Right renal cortex interstitium (tissue), 3 donors: ENCODE measurements around the gene TCERG1L. TPM values are rescaled to one million over a fixed set of nuclear protein-coding genes. Genes with fewer than 3 reads are reported as not detected.
"Not testable (repeated sequence)": the region's sequence is repeated elsewhere in the genome, so short reads cannot be mapped to it uniquely, and the experiment has no call there.

ENCODE experiments used
- DNase-seq, 3 donors: peaks; one replicate each; pipeline ENCODE4 v3.0.0-alpha.2; 2013; ENCODE audit warnings: low read depth in 3 of 3, low spot score in 2 of 3
- polyA plus RNA-seq, 3 donors: library from polyadenylated mRNA; unstranded; fragments of 120-200 nt; gene quantifications; one replicate each; pipeline ENCODE4 v1.2.1, GENCODE V29; 2013; ENCODE audit not compliant: insufficient read length in 3 of 3

Gene TCERG1L, protein sequence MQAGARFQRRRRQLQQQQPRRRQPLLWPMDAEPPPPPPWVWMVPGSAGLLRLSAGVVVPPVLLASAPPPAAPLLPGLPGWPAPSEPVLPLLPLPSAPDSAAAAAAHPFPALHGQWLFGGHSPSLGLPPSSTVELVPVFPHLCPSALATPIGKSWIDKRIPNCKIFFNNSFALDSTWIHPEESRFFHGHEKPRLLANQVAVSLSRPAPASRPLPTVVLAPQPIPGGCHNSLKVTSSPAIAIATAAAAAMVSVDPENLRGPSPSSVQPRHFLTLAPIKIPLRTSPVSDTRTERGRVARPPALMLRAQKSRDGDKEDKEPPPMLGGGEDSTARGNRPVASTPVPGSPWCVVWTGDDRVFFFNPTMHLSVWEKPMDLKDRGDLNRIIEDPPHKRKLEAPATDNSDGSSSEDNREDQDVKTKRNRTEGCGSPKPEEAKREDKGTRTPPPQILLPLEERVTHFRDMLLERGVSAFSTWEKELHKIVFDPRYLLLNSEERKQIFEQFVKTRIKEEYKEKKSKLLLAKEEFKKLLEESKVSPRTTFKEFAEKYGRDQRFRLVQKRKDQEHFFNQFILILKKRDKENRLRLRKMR
- 1 to 10 TPM; 1.2 to 1.7 (median 1.4) TPM for polyA plus RNA-seq

DNA sequence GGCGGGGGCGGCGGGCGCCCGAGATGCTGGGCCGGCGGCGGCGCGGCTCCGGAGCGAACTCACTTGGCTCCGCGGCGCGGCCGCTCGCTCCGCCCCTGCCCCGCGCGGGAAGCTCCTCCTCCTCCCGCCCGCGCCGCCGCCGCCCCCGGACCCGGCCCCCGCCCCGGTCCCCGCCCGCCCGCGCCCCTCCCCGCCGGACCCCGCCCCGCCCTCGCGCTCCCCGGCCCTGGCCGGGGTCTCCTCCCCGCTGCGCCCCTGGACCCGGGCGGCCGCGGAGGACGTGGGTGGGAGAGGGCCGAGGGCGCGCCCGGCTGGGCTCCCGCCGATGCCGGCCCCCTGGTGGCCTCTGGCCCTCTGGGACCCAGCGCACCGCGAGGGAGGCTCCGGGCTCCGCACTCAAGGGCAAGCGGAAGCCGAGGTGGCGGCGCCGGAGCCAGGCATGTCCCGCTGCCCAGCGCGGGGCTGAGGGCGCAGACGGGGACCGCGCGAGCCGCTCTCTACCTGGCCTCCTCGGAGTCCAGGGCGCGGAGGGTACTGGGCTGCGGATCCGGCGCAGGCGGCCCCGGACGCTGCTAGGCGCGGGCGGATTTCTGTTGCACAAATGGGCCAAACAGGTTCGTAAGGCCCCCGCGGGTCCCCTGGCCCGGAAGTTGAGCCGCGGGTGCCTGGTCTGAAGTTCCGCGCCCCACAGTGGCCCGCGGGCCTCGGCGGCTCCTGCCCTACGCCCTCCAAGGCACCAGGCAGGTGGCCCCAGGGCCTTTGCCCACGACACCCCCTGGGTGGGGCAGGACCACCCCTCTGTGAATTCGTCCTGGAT is at the start of gene TCERG1L:
TCERG1L (minus strand) TSS at position 61 of the 817 bp plus-strand sequence. CDS start 86 bp downstream, outside the sequence.
- DNase-seq = no peak

DNA sequence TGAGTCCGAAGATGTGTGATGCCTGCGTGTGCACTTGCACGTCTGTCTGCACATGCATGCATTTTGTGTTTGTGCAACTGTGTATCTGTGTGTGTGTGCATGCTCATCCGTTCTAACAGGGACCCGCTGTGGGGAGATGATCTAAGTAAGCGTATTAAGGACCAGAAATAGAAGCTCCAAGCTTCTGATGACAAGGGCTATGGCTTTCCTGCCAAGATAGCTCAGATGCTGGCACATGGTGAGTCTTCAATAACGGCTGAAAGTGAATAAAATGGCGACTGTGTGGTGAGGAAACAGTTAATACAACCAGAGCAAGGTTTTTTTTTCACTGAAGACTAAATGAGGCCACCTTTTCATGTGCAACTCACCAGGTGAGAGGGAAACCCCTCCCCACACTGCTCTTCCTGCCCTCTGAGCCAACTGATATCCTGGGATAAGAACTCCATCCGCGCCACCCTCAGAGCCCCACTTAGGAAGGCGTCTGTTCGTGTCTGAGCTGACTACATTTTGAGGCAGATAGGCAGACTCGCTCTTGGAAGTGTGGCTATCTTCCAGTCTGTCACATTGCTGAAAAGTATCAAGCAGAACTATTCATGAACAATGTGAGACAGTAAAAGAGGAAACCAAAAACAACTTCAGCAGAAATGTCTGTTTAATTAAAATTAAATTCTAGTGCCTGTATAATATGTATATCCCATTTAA is 47.4 kb upstream of the TCERG1L start:
- no peak for DNase-seq

DNA sequence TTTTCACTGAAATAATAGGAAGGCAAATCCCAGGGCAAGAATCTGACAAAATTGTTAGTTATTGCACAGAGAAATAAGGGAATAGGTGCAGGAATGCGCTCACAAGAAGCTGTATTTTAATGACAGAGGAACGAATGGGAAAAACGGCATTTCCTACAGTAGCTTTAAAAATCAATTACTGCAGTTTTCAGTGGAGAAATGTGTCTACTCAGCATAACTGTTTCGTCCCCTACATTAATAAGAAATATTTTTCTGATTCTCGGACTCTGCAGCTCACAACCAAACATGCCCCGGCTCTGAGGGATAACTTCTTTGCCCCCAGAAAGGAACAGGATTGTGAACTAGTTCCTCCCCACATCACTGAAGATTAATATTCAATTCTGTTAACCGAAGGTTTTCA is 44.9 kb upstream of the TCERG1L start:
- DNase-seq = no peak

DNA sequence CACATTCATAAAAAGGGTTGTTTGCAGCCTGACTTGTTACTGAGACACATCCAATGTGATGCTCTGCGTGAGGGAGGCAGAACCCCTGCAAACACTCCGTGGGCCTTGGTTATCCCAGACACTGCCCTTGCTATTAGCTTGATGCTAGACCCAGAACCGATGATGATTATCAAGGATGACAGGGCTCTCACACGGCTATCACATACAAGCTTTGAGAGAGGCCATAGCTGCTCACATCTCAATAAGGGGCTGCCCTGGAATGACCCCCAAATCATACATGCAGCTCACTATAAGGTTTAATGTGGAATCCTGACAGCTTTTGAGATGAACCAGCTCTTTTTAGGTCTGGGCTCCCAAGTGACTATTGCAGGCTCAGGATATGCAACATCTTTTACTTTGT is 44.4 kb upstream of the TCERG1L start:
- no peak for DNase-seq

DNA sequence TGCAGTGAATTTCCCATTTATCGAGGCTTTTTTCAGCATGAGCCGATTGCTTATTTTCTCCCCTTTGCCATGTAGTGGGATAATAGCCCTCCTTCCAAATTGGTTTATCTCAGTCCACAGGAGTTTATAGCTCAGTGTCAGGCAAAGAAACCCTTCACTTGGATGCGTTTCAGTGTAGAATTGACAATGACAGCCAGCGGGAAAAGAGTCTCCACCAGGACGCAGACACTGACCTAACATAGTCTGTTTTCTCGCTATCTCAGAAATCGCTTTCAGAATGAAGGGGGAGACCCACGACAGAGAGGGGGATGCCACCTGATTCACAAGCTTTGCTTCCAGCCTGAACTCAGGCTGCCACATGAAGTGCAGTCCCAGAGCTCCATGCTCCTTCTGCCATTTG is 43.5 kb upstream of the TCERG1L start:
- DNase-seq = no peak

DNA sequence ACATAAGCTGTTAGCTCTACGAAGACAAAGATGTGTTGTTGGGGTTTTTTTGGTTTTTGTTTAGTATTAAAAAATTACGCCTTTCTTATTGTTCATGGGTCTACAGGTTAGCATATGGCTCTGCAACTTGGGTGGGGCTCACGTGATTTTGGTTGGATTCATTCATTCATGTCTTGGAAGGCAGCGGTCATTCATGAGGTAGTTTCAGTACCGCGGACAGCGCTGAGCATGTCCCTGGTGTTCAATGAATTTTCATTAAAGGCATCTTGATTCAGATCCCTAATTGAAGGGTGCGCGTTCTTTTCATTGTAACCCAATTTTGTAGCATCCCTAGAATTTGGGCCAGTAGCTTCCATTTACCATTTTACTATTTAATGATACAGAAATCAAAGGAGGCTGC is 42.9 kb upstream of the TCERG1L start:
- DNase-seq = peak; percentile 25 to 41 (median 32)

DNA sequence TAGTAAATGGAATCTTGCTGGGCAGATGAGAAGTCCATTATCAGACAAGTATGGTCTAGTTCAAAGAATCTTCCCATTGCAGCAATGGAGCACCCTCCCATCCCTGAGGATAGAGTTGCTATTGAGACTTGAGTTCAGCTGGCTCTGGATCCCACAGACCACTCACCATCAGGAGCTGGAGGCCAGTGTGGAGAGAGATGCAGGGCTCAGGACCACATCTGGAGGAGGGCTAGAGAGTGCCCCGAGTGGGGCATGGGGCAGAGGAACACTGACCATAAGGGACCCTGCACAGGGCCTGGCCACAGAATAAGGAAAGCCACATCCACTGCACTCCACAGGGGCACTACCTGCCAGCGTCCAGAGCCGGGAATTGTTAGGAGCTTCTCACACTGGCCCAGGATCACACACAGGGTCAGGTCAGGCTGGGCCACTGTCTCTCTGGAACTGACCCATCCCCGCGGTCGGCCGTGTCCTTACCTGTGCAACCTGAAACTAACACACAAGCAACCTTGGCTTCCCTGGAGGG is 41.3 kb upstream of the TCERG1L start:
- no peak for DNase-seq

DNA sequence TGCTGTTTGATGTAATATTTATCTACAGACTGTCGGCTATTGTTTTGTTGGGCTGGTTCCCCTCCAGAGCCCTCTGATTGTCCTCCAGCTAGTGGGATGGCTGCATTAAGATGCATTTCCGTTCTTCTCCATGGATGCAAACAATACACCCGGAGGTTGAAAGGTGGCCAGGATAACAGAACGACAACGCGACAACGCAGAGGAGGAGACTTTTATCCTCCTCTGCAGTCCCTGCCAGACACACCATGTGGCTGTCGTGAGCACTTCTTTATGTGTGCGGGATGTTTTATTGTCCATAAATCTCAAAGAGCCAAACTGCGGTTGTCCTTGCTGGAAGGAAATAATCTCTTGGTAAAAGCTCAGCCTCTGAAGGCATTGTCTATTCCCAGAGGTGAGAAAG is 39.1 kb upstream of the TCERG1L start:
- DNase-seq = no peak

DNA sequence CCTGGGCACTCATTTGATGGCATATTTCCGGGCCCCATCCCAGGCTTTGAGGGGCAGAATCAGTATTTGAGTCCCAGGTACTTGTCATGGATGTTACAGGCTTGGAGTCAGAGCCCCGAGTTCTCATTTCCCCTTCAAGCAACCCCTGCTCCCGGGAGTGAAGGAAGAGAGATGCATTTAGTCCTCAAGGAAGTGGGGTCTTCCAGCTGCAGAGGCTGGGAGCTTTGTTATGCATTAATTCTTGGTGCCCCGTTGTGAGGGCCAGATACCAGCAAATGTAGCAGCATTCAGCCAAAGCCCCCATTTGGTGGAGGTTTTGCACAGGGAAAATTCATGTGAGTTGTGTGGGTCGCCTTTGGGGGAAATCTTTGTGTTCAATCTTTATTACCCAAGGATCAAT is 38.7 kb upstream of the TCERG1L start:
- DNase-seq = no peak

DNA sequence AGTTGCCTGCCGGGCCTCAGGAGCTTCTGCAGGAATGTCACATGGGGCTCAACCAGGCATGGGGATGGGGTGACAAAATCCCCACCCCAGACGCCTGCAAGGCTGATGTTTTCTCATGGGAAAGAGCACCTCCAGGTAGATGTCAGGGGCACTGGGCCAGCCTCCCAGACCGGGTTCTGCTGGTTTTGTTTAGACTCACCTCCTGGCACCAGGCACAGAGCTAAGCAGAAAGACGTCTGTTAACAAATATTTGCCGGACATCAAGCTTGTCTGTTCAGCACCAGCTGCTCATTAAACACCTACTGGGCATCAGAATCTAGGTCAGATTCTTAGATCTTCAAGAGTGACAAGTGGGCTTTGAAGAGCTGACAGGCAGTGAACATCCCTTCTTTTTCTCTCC is 34.9 kb upstream of the TCERG1L start:
- no peak for DNase-seq

DNA sequence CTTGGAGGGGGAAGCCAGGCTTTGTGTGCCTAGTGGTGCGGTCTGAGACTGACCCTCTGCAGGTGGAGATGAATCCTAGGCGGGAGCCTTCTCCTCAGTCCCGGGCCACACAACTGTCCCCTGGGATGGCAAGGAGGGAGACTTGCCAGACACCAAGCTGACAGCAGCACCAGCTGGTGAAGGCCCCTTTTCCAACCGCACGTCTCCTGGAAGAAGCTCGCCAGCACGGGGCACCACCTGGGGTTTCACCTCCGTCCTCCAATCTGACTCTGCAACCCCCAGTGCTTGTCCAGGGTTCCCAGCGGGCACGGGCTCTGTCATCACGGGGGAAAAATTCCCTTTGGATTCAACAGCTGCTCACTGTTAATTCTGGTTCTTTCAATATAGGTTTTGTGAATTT is 34.2 kb upstream of the TCERG1L start:
- DNase-seq = no peak

DNA sequence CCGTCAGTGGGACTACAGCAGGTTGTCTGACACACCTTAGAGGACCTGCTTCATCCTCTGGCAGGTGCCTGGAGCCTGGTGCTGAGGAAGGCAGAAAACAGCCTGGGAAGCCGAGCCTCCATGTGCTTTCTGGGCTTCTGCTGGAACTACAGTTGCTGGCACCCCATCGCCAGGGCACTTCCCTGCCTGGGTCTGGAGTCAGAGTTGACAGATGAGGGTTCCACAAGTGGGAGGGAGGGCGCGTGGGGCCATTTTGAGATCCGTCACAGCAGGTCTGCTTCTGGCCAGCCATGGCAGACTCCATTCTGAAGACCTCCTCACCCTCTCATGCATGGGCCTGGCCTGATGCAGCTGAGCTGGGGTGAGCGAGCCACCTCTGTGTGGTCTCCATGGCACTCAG is 33.2 kb upstream of the TCERG1L start:
- no peak for DNase-seq

DNA sequence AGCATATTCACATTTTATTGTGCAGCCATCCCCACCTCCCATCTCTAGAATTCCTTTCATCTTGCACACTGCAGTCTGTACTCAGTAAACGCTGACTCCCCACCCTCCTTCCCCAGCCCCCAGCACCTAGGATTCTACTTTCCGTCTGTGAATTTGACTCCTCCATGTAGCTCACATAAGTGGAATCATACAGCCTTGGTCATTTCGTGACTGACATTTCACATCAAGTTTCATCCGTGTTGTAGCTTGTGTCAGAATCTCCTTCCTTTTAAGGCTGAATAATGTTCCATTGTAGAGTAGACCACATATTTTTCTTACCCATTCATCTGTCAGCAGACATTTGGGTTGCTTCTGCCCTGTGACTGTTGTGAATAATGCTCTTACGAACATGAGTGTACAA is 26.2 kb upstream of the TCERG1L start:
- DNase-seq = no peak

DNA sequence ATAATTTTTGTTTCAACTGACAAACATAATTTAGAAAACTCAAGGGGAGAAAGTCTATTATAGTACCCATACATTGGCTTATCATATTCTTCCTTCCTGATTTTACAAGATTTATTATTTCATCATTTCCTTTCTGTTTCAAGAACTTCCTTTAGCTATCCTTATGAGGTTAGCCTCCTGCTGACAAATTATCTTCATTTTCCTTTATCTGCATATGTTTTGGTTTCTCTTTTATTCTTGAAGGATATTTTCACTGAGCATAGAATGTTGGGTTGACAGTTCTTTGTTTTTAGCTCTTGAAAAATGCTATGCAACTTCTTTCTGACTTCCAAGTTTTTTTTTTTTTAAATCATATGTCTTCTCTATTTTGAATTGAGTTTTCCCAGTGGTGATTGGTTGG is 21.3 kb upstream of the TCERG1L start:
- DNase-seq = no peak

DNA sequence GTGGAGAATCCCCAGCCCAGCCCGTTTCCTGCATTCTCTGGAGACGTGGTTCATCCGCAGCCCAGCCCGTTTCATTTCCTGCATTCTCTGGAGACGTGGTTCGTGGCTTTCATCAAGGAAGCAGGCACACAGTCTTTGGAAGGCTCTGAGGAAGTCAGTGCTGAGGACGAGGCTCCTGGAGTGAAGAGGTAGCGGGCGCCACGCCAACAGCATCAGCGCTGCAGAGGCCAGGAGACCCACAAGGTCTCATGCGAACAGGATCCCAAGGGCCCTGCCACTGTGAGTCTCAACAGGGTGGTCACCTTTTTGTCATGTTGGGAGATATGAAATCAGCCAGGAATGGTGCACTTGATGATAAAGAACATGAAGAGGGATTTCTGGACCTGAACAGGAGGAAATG is 12.4 kb upstream of the TCERG1L start:
- no peak for DNase-seq

DNA sequence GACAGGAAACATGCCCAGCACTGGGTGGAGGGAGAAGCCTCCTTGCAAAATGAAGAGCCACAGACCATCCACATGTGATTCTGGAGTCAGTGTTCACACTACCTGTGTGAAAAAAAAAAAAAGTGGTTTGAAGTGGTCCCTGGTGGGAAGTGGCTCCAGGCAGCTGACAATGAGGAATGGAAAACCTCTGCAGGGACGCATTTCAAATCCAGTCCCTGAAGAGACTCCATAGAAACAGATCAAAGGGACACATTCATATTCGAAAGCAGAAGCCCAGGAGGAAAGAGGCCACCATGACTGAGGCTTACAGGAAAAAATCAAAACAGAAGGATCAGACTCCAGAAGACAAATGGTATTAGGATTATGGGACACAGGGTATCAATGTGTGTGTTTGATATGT is 11.5 kb upstream of the TCERG1L start:
- DNase-seq = no peak

DNA sequence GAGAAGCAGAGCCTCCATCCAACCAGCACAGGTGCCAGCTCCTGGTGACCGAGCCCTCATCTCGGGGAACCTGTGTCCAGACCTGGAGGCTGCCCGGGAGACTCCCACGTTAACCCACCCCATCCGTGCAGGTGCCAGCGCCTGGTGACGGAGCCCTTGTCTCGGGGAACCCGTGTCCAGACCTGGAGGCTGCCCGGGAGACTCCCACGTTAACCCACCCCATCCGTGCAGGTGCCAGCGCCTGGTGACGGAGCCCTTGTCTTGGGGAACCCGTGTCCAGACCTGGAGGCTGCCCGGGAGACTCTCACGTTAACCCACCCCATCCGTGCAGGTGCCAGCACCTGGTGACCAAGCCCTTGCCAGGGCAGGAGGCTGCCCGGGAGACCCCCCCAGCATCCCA is 11.1 kb upstream of the TCERG1L start:
- DNase-seq = not testable (repeated sequence)

DNA sequence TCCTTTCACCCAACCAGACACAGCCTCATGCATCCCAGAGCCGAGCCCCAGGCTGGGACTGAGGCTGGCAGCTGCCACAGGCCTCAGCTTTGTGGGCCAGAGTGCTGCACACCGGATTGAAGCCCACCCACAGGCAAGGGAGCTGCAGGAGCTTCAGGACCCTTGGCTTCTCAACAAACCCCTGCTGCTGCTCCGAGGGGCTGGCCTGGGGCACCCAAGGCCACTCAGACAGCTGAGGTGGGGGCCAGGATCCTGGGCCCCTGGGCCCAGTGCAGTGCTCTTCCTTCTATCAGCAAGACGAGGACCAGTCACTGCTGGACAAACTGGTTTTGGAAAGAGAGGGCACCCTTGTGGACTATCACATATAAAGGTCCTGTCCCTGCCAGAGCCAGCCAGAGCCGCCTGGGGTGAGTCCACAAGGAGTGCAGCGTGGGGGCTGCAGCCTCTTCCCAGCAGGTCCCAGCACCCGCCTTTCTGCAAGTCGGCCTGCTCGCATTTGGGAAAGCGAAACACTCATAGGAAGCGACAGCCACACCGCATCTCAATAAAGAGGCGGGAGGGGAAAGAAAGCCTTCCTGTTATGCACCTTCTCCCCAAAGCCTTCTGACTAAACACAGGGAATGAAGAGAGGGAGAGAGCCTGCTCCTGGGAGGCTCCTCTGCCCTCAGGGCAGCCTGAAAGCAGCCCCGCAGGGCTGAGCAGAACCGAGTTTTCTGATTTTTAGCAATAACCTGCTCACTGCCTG is 9.5 kb upstream of the TCERG1L start:
- DNase-seq = no peak

DNA sequence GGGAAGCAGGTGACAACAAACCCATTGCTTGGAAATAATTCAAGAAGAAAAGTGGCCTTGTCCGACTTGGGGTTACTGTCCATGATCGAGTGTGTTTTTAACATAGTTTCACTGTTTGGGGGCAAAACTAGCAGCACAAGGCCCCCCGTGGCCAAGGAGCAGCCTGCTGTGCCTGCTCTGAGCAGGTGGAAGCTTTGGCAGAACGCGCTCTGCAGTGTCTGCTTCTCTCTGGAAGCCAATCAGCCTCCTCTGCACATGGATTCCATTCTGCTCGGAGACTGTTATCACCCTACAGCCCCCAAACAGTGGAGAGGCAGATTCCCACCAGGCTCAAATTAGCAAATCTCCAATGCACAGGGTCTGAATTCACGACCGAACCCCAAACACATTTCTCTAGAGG is 7.3 kb upstream of the TCERG1L start:
- DNase-seq = no peak

DNA sequence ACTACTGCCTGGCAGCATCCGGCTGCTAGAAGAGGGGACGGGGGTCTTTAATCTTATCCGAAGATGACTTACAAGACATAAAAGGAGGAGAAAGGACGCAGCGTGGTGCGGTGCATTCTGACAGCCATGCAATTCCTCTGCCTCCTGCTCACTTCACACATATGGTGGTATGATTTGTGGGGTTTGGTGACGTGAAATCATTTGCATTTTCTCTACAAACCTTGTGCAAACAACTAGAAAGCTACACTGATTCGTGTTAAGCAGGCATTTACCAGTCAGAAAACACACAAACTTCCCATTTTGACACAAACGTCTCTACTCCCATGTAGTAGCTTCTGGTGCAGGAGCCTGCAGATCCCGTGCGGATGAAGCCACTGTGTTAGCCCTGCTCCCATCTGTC is 6.8 kb upstream of the TCERG1L start:
- DNase-seq = no peak
